SK-N-SH treated with all-trans-retinoic acid at 6 μM for 48 hours (cell line): ENCODE data around the gene LRCH3.

ENCODE experiments used
- ATAC-seq: fragments of 200-7000 bp; cut with Tn5 transposase; 3 replicates; pipeline ENCODE4 v1.9.1; 2020; ENCODE audit warnings: mild to moderate bottlenecking, moderate library complexity
- ARNTL ChIP-seq: fragments of 450-650 bp; formaldehyde crosslinking; IDR thresholded peaks from 2 replicates; pipeline ENCODE4 v1.5.0; 2020; ENCODE audit warnings: low read depth, mild to moderate bottlenecking, moderate library complexity, borderline replicate concordance
- BACH2 ChIP-seq: fragments of 250-450 bp; sonication (Bioruptor Pico); IDR thresholded peaks from 2 replicates; pipeline ENCODE4 v1.9.0; 2021; ENCODE audit warnings: mild to moderate bottlenecking, borderline replicate concordance
- CSDC2 ChIP-seq: fragments of 250-450 bp; sonication (Bioruptor Pico); IDR thresholded peaks from 2 replicates; pipeline ENCODE4 v1.5.0; 2020; ENCODE audit warnings: mild to moderate bottlenecking, moderate library complexity
- ESRRG ChIP-seq: fragments of 250-450 bp; sonication (Bioruptor Pico); IDR thresholded peaks from 2 replicates; pipeline ENCODE4 v1.6.1; 2021; ENCODE audit warnings: mild to moderate bottlenecking
- GLIS3 ChIP-seq: fragments of 250-450 bp; sonication (Bioruptor Pico); IDR thresholded peaks from 2 replicates; pipeline ENCODE4 v1.5.0; 2020; ENCODE audit warnings: mild to moderate bottlenecking, moderate library complexity
- ISL1 ChIP-seq: fragments of 250-450 bp; sonication (Bioruptor Pico); IDR thresholded peaks from 2 replicates; pipeline ENCODE4 v2.1.2; 2022; ENCODE audit warnings: mild to moderate bottlenecking, moderate library complexity
- PATZ1 ChIP-seq: fragments of 250-450 bp; sonication (Bioruptor Pico); IDR thresholded peaks from 2 replicates; pipeline ENCODE4 v1.8.0; 2020; ENCODE audit warnings: mild to moderate bottlenecking, moderate library complexity, borderline replicate concordance
- PPARA ChIP-seq: fragments of 250-450 bp; sonication (Bioruptor Pico); IDR thresholded peaks from 2 replicates; pipeline ENCODE4 v1.5.0; 2020; ENCODE audit warnings: mild to moderate bottlenecking, borderline replicate concordance
- RARB ChIP-seq: fragments of 250-450 bp; sonication (Bioruptor Pico); IDR thresholded peaks from 2 replicates; pipeline ENCODE4 v1.8.0; 2021; ENCODE audit warnings: mild to moderate bottlenecking, moderate library complexity
- SNAI2 ChIP-seq: fragments of 250-450 bp; sonication (Bioruptor Pico); IDR thresholded peaks from 2 replicates; pipeline ENCODE4 v1.5.0; 2020; ENCODE audit warnings: mild to moderate bottlenecking, moderate library complexity
- TCF4 ChIP-seq: fragments of 250-450 bp; sonication (Bioruptor Pico); IDR thresholded peaks from 2 replicates; pipeline ENCODE4 v1.8.0; 2021; ENCODE audit warnings: mild to moderate bottlenecking, moderate library complexity, borderline replicate concordance
- TOX ChIP-seq: fragments of 250-450 bp; sonication (Bioruptor Pico); IDR thresholded peaks from 2 replicates; pipeline ENCODE4 v1.8.0; 2021; ENCODE audit warnings: mild to moderate bottlenecking, moderate library complexity, borderline replicate concordance
- ZC3H10 ChIP-seq: fragments of 250-450 bp; sonication (Bioruptor Pico); IDR thresholded peaks from 2 replicates; pipeline ENCODE4 v1.5.1; 2021; ENCODE audit warnings: mild to moderate bottlenecking, moderate library complexity
- ZFP3 ChIP-seq: fragments of 250-450 bp; sonication (Bioruptor Pico); IDR thresholded peaks from 2 replicates; pipeline ENCODE4 v1.5.0; 2020; ENCODE audit warnings: mild to moderate bottlenecking, moderate library complexity
- ZFP30 ChIP-seq: fragments of 450-650 bp; formaldehyde crosslinking; IDR thresholded peaks from 2 replicates; pipeline ENCODE4 v1.5.0; 2022; ENCODE audit warnings: mild to moderate bottlenecking, moderate library complexity
- ZNF565 ChIP-seq: fragments of 450-650 bp; formaldehyde crosslinking; conservative IDR thresholded peaks from 2 replicates; pipeline ENCODE4 v1.5.0; 2020; ENCODE audit warnings: low read depth, mild to moderate bottlenecking, moderate library complexity
- ZNF70 ChIP-seq: fragments of 450-650 bp; formaldehyde crosslinking; IDR thresholded peaks from 2 replicates; pipeline ENCODE4 v1.5.0; 2020; ENCODE audit warnings: mild to moderate bottlenecking, moderate library complexity
- ZNF8 ChIP-seq: fragments of 450-650 bp; formaldehyde crosslinking; IDR thresholded peaks from 2 replicates; pipeline ENCODE4 v1.5.0; 2020; ENCODE audit warnings: mild to moderate bottlenecking, moderate library complexity
- TF ChIP-seq, protein P1 (sequence below): fragments of 250-450 bp; sonication (Bioruptor Pico); IDR thresholded peaks from 2 replicates; pipeline ENCODE4 v1.5.1; 2020; ENCODE audit warnings: low read depth, mild to moderate bottlenecking, moderate library complexity
- TF ChIP-seq, protein P2 (sequence below): fragments of 250-450 bp; sonication (Bioruptor Pico); IDR thresholded peaks from 2 replicates; pipeline ENCODE4 v1.5.0; 2020; ENCODE audit warnings: mild to moderate bottlenecking, moderate library complexity
- TF ChIP-seq, protein P3 (sequence below): fragments of 250-450 bp; sonication (Bioruptor Pico); IDR thresholded peaks from 2 replicates; pipeline ENCODE4 v1.8.0; 2021; ENCODE audit warnings: low read depth, mild to moderate bottlenecking, moderate library complexity, borderline replicate concordance

The LRCH3 gene

DNA sequence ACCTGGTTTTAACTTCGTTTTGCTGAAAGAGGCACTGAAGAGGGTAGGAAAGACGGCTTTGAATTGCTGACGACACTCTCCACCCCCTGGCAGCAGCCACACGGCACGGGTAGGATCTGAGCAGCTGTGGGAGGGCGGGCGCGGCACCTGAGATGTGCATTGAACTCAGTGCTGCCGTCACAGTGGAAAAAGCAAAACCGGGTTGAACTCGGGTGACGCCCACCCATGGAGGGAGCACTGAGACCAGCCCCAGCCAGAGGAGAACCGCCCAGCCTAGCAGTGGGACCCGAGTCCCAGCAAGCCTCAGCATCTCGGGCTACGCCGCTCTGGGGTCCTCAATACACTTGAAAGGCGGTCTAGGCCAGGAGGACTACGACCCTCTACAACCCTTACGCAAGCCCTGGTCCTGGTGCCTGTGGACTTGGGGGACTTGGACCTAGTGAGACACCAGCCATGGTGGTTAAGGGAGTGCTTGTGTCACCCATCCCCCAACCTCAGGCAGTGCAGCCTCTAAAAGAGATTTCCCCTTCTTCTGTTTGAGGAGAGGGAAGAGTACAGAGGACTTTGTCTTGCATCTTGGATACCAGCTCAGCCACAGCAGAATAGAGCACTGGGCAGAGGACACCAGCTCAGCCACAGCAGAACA is 108.9 kb downstream of the LRCH3 start (continued):
- TF ChIP-seq PATZ1 (CRISPR knock-in tag): no peak
- TF ChIP-seq ZC3H10 (CRISPR knock-in tag): no peak
- TF ChIP-seq ZNF70 (CRISPR knock-in tag): no peak
- no peak for TF ChIP-seq ARNTL
- TF ChIP-seq RARB (CRISPR knock-in tag): no peak
- no peak for TF ChIP-seq PPARA (CRISPR knock-in tag)

DNA sequence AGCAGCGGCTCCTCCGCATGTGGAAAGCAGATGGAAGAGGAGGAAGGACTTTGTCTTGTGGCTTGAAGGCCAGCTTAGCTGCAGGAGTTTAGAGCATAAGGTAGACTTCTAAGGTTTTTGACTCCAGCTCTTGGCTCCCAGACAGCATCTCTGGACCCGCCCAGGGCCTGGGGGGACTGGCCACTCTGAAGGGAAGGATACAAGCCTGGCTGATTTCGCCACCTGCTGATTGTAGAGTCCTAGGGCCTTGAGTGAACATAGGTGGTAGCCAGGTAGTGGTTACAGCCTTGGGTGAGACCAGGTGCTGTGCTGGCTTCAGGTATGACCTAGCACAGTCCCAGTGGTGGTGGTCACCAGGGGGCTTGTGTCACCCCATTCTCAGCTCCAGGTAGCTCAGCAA is 110.6 kb downstream of the LRCH3 start:
- no peak for TF ChIP-seq ZFP30 (CRISPR knock-in tag)
- no peak for TF ChIP-seq TCF4
- TF ChIP-seq SNAI2 (CRISPR knock-in tag): no peak
- TF ChIP-seq, protein P1, sequence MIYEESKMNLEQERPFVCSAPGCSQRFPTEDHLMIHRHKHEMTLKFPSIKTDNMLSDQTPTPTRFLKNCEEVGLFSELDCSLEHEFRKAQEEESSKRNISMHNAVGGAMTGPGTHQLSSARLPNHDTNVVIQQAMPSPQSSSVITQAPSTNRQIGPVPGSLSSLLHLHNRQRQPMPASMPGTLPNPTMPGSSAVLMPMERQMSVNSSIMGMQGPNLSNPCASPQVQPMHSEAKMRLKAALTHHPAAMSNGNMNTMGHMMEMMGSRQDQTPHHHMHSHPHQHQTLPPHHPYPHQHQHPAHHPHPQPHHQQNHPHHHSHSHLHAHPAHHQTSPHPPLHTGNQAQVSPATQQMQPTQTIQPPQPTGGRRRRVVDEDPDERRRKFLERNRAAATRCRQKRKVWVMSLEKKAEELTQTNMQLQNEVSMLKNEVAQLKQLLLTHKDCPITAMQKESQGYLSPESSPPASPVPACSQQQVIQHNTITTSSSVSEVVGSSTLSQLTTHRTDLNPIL (CRISPR knock-in tag): no peak
- TF ChIP-seq ZFP3 (CRISPR knock-in tag): no peak
- TF ChIP-seq RARB (CRISPR knock-in tag): no peak
- TF ChIP-seq GLIS3 (CRISPR knock-in tag): no peak
- no peak for TF ChIP-seq PATZ1 (CRISPR knock-in tag)
- no peak for TF ChIP-seq PPARA (CRISPR knock-in tag)
- TF ChIP-seq, all 23 proteins: peak for 0
- no peak for ATAC-seq

- TF ChIP-seq ISL1 (no peak), ZFP3 (CRISPR knock-in tag) (no peak), PATZ1 (CRISPR knock-in tag) (no peak), ZFP30 (CRISPR knock-in tag) (no peak), ZC3H10 (CRISPR knock-in tag) (no peak), ZNF565 (CRISPR knock-in tag) (no peak), PPARA (CRISPR knock-in tag) (no peak)
- peak; percentile 98 for ATAC-seq
Observed at GRCh38 chr3:197906023-197906849, 115.2 kb downstream of the LRCH3 start.

DNA sequence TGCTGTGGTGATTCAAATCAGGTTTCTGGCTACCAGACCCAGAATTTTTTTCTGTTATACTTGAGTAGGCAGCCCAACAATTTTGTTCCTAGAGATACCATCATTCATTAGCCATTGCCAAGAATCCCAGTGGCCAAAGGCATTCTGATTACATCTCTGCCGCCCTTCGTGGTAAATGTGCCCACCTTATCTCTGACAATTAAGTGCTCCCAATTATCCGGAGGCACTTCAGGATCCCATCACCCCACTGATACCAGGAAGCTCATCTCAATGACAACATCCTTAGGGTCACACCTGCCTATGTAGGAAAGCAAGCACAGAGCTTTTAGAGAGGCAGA is 115.8 kb downstream of the LRCH3 start:
- ATAC-seq: no peak
- TF ChIP-seq ZNF8: no peak
- TF ChIP-seq ZFP30 (CRISPR knock-in tag): no peak
- no peak for TF ChIP-seq ISL1
- TF ChIP-seq, protein P2, sequence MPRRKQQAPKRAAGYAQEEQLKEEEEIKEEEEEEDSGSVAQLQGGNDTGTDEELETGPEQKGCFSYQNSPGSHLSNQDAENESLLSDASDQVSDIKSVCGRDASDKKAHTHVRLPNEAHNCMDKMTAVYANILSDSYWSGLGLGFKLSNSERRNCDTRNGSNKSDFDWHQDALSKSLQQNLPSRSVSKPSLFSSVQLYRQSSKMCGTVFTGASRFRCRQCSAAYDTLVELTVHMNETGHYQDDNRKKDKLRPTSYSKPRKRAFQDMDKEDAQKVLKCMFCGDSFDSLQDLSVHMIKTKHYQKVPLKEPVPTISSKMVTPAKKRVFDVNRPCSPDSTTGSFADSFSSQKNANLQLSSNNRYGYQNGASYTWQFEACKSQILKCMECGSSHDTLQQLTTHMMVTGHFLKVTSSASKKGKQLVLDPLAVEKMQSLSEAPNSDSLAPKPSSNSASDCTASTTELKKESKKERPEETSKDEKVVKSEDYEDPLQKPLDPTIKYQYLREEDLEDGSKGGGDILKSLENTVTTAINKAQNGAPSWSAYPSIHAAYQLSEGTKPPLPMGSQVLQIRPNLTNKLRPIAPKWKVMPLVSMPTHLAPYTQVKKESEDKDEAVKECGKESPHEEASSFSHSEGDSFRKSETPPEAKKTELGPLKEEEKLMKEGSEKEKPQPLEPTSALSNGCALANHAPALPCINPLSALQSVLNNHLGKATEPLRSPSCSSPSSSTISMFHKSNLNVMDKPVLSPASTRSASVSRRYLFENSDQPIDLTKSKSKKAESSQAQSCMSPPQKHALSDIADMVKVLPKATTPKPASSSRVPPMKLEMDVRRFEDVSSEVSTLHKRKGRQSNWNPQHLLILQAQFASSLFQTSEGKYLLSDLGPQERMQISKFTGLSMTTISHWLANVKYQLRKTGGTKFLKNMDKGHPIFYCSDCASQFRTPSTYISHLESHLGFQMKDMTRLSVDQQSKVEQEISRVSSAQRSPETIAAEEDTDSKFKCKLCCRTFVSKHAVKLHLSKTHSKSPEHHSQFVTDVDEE (CRISPR knock-in tag): no peak
- no peak for TF ChIP-seq ZNF565 (CRISPR knock-in tag)
- TF ChIP-seq BACH2: no peak
- TF ChIP-seq TCF4: no peak
- TF ChIP-seq ESRRG (CRISPR knock-in tag): no peak
- TF ChIP-seq RARB (CRISPR knock-in tag): no peak
- TF ChIP-seq, protein P3, sequence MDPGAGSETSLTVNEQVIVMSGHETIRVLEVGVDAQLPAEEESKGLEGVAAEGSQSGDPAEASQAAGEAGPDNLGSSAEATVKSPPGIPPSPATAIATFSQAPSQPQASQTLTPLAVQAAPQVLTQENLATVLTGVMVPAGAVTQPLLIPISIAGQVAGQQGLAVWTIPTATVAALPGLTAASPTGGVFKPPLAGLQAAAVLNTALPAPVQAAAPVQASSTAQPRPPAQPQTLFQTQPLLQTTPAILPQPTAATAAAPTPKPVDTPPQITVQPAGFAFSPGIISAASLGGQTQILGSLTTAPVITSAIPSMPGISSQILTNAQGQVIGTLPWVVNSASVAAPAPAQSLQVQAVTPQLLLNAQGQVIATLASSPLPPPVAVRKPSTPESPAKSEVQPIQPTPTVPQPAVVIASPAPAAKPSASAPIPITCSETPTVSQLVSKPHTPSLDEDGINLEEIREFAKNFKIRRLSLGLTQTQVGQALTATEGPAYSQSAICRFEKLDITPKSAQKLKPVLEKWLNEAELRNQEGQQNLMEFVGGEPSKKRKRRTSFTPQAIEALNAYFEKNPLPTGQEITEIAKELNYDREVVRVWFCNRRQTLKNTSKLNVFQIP (CRISPR knock-in tag): no peak
- TF ChIP-seq CSDC2: no peak
- no peak for TF ChIP-seq SNAI2 (CRISPR knock-in tag)
- TF ChIP-seq ZNF70 (CRISPR knock-in tag): no peak
- no peak for TF ChIP-seq ZC3H10 (CRISPR knock-in tag)
- TF ChIP-seq ZFP3 (CRISPR knock-in tag): no peak
- TF ChIP-seq TOX (CRISPR knock-in tag): no peak
- TF ChIP-seq ARNTL: no peak
- TF ChIP-seq PPARA (CRISPR knock-in tag): no peak
- no peak for TF ChIP-seq GLIS3 (CRISPR knock-in tag)
